Mesenteric fat pad (tissue), 1 donor: ENCODE data around the gene NLRP10. TPM values are rescaled to one million over a fixed set of nuclear protein-coding genes. Genes with fewer than 3 reads are reported as not detected.

Experiments used
- total RNA-seq: library from RNA; stranded (reverse); fragmentation: NEBNext Ultra II Directional; extraction: Animal tissue kit (Norgen Biotek cat#: 25700); gene quantifications from one replicate; pipeline ENCODE4 v1.2.1, GENCODE V29; 2021
- donor health status: DM: yes; HTN: yes; CAD: no.

NLRP10 gene
- total RNA-seq, 1 donor from 2014 or later: not detected

Other genes starting within 250 kb of the NLRP10 start
- not detected for gene OR5P2, start 168.5 kb downstream of the NLRP10 start, total RNA-seq
- not detected for gene OR5P3, start 134.6 kb downstream of the NLRP10 start, total RNA-seq
- gene OR10A6, start 34.2 kb downstream of the NLRP10 start, total RNA-seq: not detected
- not detected for gene OR10A3, start 23.7 kb downstream of the NLRP10 start, total RNA-seq
- gene EIF3F, start 21.9 kb upstream of the NLRP10 start, total RNA-seq: 144 TPM
- 5.9 TPM for gene TUB, start 115.8 kb upstream of the NLRP10 start, total RNA-seq
- 2.3 TPM for gene RIC3, start 203.6 kb upstream of the NLRP10 start, total RNA-seq